HepG2 (cell line): ENCODE results near the gene FRRS1. TPM values are rescaled to one million over a fixed set of nuclear protein-coding genes. Genes with fewer than 3 reads are reported as not detected.

Experiments
- ATAC-seq: fragments of 200-7000 bp; cut with Tn5 transposase; 3 replicates; pipeline ENCODE4 v1.9.1; 2020; ENCODE audit warnings: mild to moderate bottlenecking, moderate library complexity
- BruUV-seq: library from RNA; stranded (reverse); fragments of 400-500 nt; replicated peaks from 2 replicates; lab custom pipeline; 2021; lab: Mats Ljungman, UMichigan
- CTCF ChIA-PET: fragments of 300-600 bp; formaldehyde crosslinking; extraction: SDS; loops from one replicate; lab custom pipeline; 2021; ENCODE audit warnings: low total read pairs, inconsistent platforms, low intra/inter-chr PET ratio; lab: Yijun Ruan, JAX
- POLR2A ChIA-PET: fragments of 350-600 bp; sonication (Branson Sonifier 250); formaldehyde crosslinking; loops from one replicate; lab custom pipeline; 2020; ENCODE audit warnings: antibody characterized with exemption, inconsistent platforms; lab: Yijun Ruan, JAX
- DNase-seq: peaks from one replicate; pipeline ENCODE4 v3.0.0-alpha.2; 2015; ENCODE audit warnings: low spot score
- FAIRE-seq: peaks from 3 replicates; lab custom pipeline; 2011; peaks lifted over from hg19 to GRCh38; lab: Jason Lieb, UNC
- H2AFZ ChIP-seq: one replicate; pipeline ENCODE4 v1.6.1; 2011; ENCODE audit warnings: low read length, inconsistent platforms
- H3K27ac ChIP-seq: fragments of 300-600 bp; 3 replicates; pipeline ENCODE4 v1.8.0; 2011; ENCODE audit warnings: mixed run types, mild to moderate bottlenecking, mixed read lengths, low read length, inconsistent platforms; ENCODE audit not compliant: insufficient read depth; ENCODE audit errors: extremely low read length
- H3K27me3 ChIP-seq, 2 experiments: fragments of 200-600 bp in 1 of 2; 2 replicates in 1 of 2; 3 replicates in 1 of 2; pipeline versions ENCODE4 v1.6.0 to v1.8.0; 2011; ENCODE audit warnings: low read length in 2 of 2, mild to moderate bottlenecking in 2 of 2, moderate library complexity in 2 of 2, inconsistent platforms in 1 of 2; ENCODE audit not compliant: insufficient read depth in 2 of 2, control insufficient read depth in 1 of 2
- H3K36me3 ChIP-seq, 2 experiments: fragments of 200-600 bp in 1 of 2; replicated peaks in 1 of 2; 2 replicates in 1 of 2; 3 replicates in 1 of 2; pipeline versions ENCODE4 v1.5.1 to v1.8.0; 2011; ENCODE audit warnings: low read length in 2 of 2, inconsistent platforms in 1 of 2; ENCODE audit not compliant: insufficient read depth in 2 of 2, control insufficient read depth in 1 of 2
- H3K4me1 ChIP-seq: 2 replicates; pipeline ENCODE4 v1.5.1; 2012; ENCODE audit warnings: low read length, inconsistent platforms; ENCODE audit not compliant: insufficient read depth
- H3K4me2 ChIP-seq: 2 replicates; pipeline ENCODE4 v1.6.0; 2011; ENCODE audit warnings: low read depth, low read length, inconsistent platforms
- H3K4me3 ChIP-seq, 3 experiments: fragments of 200-600 bp in 1 of 3; sonication (generic), shearing (Covaris generic) in 1 of 3; replicated peaks in 1 of 3; 2 replicates each; pipeline ENCODE4 v1.5.1; 2011 to 2016; ENCODE audit warnings: low read length in 3 of 3, inconsistent platforms in 2 of 3, low read depth in 2 of 3, mild to moderate bottlenecking in 2 of 3, control low read depth in 1 of 3, mixed read lengths in 1 of 3; ENCODE audit not compliant: insufficient read depth in 1 of 3
- H3K79me2 ChIP-seq: one replicate; pipeline ENCODE4 v1.6.1; 2011; ENCODE audit warnings: low read length, inconsistent platforms; ENCODE audit not compliant: insufficient read depth
- H3K9ac ChIP-seq: 2 replicates; pipeline ENCODE4 v1.6.0; 2011; ENCODE audit warnings: mild to moderate bottlenecking, low read depth, low read length, inconsistent platforms; ENCODE audit not compliant: insufficient read depth
- H3K9me3 ChIP-seq: 2 replicates; pipeline ENCODE4 v1.5.1; 2012; ENCODE audit warnings: mild to moderate bottlenecking, low read length
- H4K20me1 ChIP-seq: 2 replicates; pipeline ENCODE4 v1.6.0; 2011; ENCODE audit warnings: inconsistent platforms, mild to moderate bottlenecking, low read length, moderate library complexity; ENCODE audit not compliant: insufficient read depth
- ATM ChIP-seq: fragments of 450-650 bp; IDR thresholded peaks from 2 replicates; pipeline ENCODE4 v1.7.1; 2017; ENCODE audit warnings: mild to moderate bottlenecking, borderline replicate concordance
- ELF3 ChIP-seq: IDR thresholded peaks from 2 replicates; pipeline ENCODE4 v1.6.1; 2016; ENCODE audit warnings: missing genetic modification reagents, missing compliant biosample characterization
- GABPB1 ChIP-seq: IDR thresholded peaks from 2 replicates; pipeline ENCODE4 v1.6.1; 2016; ENCODE audit warnings: mild to moderate bottlenecking, missing genetic modification reagents, moderate library complexity, missing compliant biosample characterization
- IKZF1 ChIP-seq: fragments of 450-650 bp; IDR thresholded peaks from 2 replicates; pipeline ENCODE4 v1.7.1; 2016
- KDM6A ChIP-seq: IDR thresholded peaks from 2 replicates; pipeline ENCODE4 v1.6.1; 2016; ENCODE audit warnings: low read depth
- RFX1 ChIP-seq: fragments of 450-650 bp; IDR thresholded peaks from 2 replicates; pipeline ENCODE4 v1.6.1; 2017
- SALL2 ChIP-seq: sonication (generic); formaldehyde crosslinking; IDR thresholded peaks from 2 replicates; pipeline ENCODE4 v1.8.1; 2023; ENCODE audit warnings: mild to moderate bottlenecking, missing genetic modification reagents, inconsistent platforms
- ZMYM3 ChIP-seq: sonication (generic); formaldehyde crosslinking; IDR thresholded peaks from 2 replicates; pipeline ENCODE4 v1.5.1; 2020; ENCODE audit warnings: mild to moderate bottlenecking, missing genetic modification reagents
- ZNF24 ChIP-seq: fragments of 450-650 bp; IDR thresholded peaks from 2 replicates; pipeline ENCODE4 v1.6.1; 2017; ENCODE audit warnings: antibody characterized with exemption, mild to moderate bottlenecking
- ZNF33B ChIP-seq: sonication (generic); formaldehyde crosslinking; IDR thresholded peaks from 2 replicates; pipeline ENCODE4 v1.5.1; 2020; ENCODE audit warnings: mild to moderate bottlenecking, missing genetic modification reagents
- WGBS: methylation state at CpG from one replicate; pipeline ENCODE4 v1.1.6; 2017; ENCODE audit warnings: low lambda C conversion rate; 5-methylcytosine and 5-hydroxymethylcytosine counted together
- in situ Hi-C: cut with HindIII; loops from 2 replicates; pipeline ENCODE4 v1.10.0; 2017; ENCODE audit warnings: low pct_unique_long_range_greater_than_20kb; ENCODE audit not compliant: extremely low pct_ligation_motif_present
- intact Hi-C: fragments of 100-400 bp; cut with micrococcal nuclease; formaldehyde crosslinking; loops from one replicate; pipeline ENCODE4 v1.10.0; 2022; ENCODE audit not compliant: unreplicated experiment
- polyA plus RNA-seq, 8 experiments: library from polyadenylated mRNA; depleted of rRNA in 3 of 8; stranded (reverse) in 7 of 8; unstranded in 1 of 8; fragments of >200 nt; fragmentation: Illumina TruSeq in 4 of 8; extraction: Trizol in 4 of 8; gene quantifications; 2 replicates each; pipeline versions ENCODE4 v1.2.1 to v1.2.3, GENCODE V29; 2011 to 2016; ENCODE audit warnings: low read depth in 4 of 8, missing spikeins in 1 of 8, mixed read lengths in 1 of 8; ENCODE audit not compliant: insufficient read depth in 1 of 8
- total RNA-seq, 5 experiments: library from RNA; depleted of rRNA; stranded (reverse); fragments of >200 nt; fragmentation: Illumina TruSeq; extraction: Trizol; gene quantifications; 2 replicates each; pipeline ENCODE4 v1.2.3, GENCODE V29; 2016; ENCODE audit warnings: low read depth in 1 of 5
- TF ChIP-seq, protein P1 (sequence below): sonication (generic); formaldehyde crosslinking; IDR thresholded peaks from 2 replicates; pipeline ENCODE4 v1.9.0; 2021; ENCODE audit warnings: missing genetic modification reagents, mild to moderate bottlenecking, borderline replicate concordance
- TF ChIP-seq, protein P2 (sequence below): sonication (generic); formaldehyde crosslinking; IDR thresholded peaks from 2 replicates; pipeline ENCODE4 v1.5.0; 2020; ENCODE audit warnings: missing genetic modification reagents
- TF ChIP-seq, protein P3 (sequence below): sonication (generic); formaldehyde crosslinking; IDR thresholded peaks from 2 replicates; pipeline ENCODE4 v1.8.0; 2022; ENCODE audit warnings: missing genetic modification reagents, mild to moderate bottlenecking, borderline replicate concordance
- TF ChIP-seq, protein P4 (sequence below): sonication (generic); formaldehyde crosslinking; IDR thresholded peaks from 2 replicates; pipeline ENCODE4 v1.5.1; 2020; ENCODE audit warnings: mild to moderate bottlenecking, missing genetic modification reagents, borderline replicate concordance

Gene FRRS1
- total and polyA plus RNA-seq, 2 of the 13 experiments (the other 11 are each of a cell fraction or from before 2014, with no cell fraction given): 22.6 to 23.4 TPM

DNA sequence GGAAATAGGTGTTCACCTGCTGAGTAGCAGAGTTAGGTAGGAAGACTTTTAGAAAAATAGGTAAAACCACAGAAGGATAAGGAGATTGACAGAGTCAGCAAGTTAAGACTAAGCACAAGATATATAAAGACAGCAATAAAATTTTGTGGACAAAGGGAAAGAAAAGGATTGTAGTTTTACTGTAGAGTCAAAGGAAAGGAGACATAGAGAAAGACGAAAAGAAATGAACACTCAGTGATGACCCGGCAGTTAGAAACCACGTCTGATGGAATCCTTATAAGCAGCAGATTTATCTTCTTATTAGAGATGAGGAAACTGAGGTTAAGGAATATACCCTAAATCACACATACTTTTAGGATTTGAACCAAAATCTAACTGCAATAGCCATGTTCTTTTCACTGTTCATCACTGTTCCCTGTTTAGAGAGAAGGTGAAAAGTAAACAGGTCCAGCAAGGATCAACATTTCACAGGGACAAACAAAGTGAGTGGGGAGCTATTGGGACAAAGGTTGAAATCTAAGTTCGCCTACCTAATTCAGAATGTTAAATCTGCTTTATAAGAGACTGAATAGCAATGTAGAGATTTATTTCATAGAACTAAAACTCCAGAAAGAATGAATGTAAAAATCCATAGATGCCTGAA is 6.8 kb downstream of the FRRS1 start:
- ATAC-seq (peak; percentile 85), FAIRE-seq (no peak), DNase-seq (peak; percentile 51)
- in situ Hi-C loops (no loop called here), intact Hi-C loops (loop anchor here (5.0 kb wide), 1 partner anchor 593 kb away; the partner anchor contains the start of gene CDC14A)
- WGBS: 25% methylated on average over 4 of the region's 4 CpGs
- H3K36me3 ChIP-seq: no peaks in the 10 kb centered on the region
- H3K4me3 ChIP-seq: peak overlapping the region in 2 of 3 experiments; percentile 14 to 17; a peak in 3 of 6 replicates
- H3K4me2 ChIP-seq: peak overlapping the region; percentile 85
- H3K27me3 ChIP-seq: no peaks in the 10 kb centered on the region
- ChIA-PET CTCF (no interaction called here), POLR2A (interaction anchor here (1.7 to 1.8 kb wide), 2 partner anchors 21 to 41 kb away, joined by 3 to 8 read pairs; no protein-coding TSS in a partner anchor)
- BruUV-seq: TSS peak; percentile 94
- H3K9ac ChIP-seq: peak overlapping the region; percentile 49
- H3K79me2 ChIP-seq: peaks cover 67% of the 10 kb centered on the region
- H3K9me3 ChIP-seq: no peaks in the 10 kb centered on the region
- H4K20me1 ChIP-seq: no peaks in the 10 kb centered on the region
- H2AFZ ChIP-seq: no peak overlapping the region
- H3K4me1 ChIP-seq: peaks cover 100% of the 10 kb centered on the region
- H3K27ac ChIP-seq: peak overlapping the region; percentile 95
- TF ChIP-seq, protein P1, sequence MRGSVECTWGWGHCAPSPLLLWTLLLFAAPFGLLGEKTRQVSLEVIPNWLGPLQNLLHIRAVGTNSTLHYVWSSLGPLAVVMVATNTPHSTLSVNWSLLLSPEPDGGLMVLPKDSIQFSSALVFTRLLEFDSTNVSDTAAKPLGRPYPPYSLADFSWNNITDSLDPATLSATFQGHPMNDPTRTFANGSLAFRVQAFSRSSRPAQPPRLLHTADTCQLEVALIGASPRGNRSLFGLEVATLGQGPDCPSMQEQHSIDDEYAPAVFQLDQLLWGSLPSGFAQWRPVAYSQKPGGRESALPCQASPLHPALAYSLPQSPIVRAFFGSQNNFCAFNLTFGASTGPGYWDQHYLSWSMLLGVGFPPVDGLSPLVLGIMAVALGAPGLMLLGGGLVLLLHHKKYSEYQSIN: no peak
- no peak for TF ChIP-seq ZNF24
- no peak for TF ChIP-seq RFX1
- TF ChIP-seq, protein P2, sequence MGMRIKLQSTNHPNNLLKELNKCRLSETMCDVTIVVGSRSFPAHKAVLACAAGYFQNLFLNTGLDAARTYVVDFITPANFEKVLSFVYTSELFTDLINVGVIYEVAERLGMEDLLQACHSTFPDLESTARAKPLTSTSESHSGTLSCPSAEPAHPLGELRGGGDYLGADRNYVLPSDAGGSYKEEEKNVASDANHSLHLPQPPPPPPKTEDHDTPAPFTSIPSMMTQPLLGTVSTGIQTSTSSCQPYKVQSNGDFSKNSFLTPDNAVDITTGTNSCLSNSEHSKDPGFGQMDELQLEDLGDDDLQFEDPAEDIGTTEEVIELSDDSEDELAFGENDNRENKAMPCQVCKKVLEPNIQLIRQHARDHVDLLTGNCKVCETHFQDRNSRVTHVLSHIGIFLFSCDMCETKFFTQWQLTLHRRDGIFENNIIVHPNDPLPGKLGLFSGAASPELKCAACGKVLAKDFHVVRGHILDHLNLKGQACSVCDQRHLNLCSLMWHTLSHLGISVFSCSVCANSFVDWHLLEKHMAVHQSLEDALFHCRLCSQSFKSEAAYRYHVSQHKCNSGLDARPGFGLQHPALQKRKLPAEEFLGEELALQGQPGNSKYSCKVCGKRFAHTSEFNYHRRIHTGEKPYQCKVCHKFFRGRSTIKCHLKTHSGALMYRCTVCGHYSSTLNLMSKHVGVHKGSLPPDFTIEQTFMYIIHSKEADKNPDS (CRISPR knock-in tag): no peak
- TF ChIP-seq GABPB1: no peak
- TF ChIP-seq, protein P3, sequence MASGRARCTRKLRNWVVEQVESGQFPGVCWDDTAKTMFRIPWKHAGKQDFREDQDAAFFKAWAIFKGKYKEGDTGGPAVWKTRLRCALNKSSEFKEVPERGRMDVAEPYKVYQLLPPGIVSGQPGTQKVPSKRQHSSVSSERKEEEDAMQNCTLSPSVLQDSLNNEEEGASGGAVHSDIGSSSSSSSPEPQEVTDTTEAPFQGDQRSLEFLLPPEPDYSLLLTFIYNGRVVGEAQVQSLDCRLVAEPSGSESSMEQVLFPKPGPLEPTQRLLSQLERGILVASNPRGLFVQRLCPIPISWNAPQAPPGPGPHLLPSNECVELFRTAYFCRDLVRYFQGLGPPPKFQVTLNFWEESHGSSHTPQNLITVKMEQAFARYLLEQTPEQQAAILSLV (CRISPR knock-in tag): no peak
- no peak for TF ChIP-seq ATM
- TF ChIP-seq SALL2 (CRISPR knock-in tag): no peak
- TF ChIP-seq ZMYM3 (CRISPR knock-in tag): no peak
- TF ChIP-seq ZNF33B (CRISPR knock-in tag): no peak
- 0 out of 2 replicates have a peak, but pooled peaks have one; percentile 12 for TF ChIP-seq ELF3 (CRISPR knock-in tag)
- TF ChIP-seq IKZF1: no peak
- TF ChIP-seq, protein P4, sequence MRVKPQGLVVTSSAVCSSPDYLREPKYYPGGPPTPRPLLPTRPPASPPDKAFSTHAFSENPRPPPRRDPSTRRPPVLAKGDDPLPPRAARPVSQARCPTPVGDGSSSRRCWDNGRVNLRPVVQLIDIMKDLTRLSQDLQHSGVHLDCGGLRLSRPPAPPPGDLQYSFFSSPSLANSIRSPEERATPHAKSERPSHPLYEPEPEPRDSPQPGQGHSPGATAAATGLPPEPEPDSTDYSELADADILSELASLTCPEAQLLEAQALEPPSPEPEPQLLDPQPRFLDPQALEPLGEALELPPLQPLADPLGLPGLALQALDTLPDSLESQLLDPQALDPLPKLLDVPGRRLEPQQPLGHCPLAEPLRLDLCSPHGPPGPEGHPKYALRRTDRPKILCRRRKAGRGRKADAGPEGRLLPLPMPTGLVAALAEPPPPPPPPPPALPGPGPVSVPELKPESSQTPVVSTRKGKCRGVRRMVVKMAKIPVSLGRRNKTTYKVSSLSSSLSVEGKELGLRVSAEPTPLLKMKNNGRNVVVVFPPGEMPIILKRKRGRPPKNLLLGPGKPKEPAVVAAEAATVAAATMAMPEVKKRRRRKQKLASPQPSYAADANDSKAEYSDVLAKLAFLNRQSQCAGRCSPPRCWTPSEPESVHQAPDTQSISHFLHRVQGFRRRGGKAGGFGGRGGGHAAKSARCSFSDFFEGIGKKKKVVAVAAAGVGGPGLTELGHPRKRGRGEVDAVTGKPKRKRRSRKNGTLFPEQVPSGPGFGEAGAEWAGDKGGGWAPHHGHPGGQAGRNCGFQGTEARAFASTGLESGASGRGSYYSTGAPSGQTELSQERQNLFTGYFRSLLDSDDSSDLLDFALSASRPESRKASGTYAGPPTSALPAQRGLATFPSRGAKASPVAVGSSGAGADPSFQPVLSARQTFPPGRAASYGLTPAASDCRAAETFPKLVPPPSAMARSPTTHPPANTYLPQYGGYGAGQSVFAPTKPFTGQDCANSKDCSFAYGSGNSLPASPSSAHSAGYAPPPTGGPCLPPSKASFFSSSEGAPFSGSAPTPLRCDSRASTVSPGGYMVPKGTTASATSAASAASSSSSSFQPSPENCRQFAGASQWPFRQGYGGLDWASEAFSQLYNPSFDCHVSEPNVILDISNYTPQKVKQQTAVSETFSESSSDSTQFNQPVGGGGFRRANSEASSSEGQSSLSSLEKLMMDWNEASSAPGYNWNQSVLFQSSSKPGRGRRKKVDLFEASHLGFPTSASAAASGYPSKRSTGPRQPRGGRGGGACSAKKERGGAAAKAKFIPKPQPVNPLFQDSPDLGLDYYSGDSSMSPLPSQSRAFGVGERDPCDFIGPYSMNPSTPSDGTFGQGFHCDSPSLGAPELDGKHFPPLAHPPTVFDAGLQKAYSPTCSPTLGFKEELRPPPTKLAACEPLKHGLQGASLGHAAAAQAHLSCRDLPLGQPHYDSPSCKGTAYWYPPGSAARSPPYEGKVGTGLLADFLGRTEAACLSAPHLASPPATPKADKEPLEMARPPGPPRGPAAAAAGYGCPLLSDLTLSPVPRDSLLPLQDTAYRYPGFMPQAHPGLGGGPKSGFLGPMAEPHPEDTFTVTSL (CRISPR knock-in tag): 0 out of 2 replicates have a peak, but pooled peaks have one; percentile 55
- TF ChIP-seq KDM6A (CRISPR knock-in tag): peak; percentile 64; the same call in 1 of the 2 replicates
